8988T (cell line): ENCODE measurements around the gene ZNF526.

Source experiments
- DNase-seq: peaks from one replicate; pipeline ENCODE4 v3.0.0; 2011

Gene ZNF526

GRCh38 chr19:42219812-42220750 lies at the start of gene ZNF526:
Gene ZNF526, plus strand, starts transcription at chr19:42220312. Its CDS starts 4,092 bp downstream, at chr19:42224404.
- DNase-seq = peak; percentile 95

GRCh38 chr19:42170715-42171114 lies 49.4 kb upstream of the ZNF526 start:
- no peak for DNase-seq

- DNase-seq = no peak
These were observed 47.9 kb upstream of the ZNF526 start for GRCh38 chr19:42172261-42172660.

GRCh38 chr19:42173695-42174094 lies 46.4 kb upstream of the ZNF526 start:
- no peak for DNase-seq

GRCh38 chr19:42174188-42174587 lies 45.9 kb upstream of the ZNF526 start:
- DNase-seq = no peak

GRCh38 chr19:42174958-42175734 lies 45.0 kb upstream of the ZNF526 start:
- no peak for DNase-seq

GRCh38 chr19:42175952-42176648 lies 44.0 kb upstream of the ZNF526 start:
- DNase-seq = no peak

GRCh38 chr19:42176649-42176989 lies 43.5 kb upstream of the ZNF526 start:
- no peak for DNase-seq

GRCh38 chr19:42176990-42177685 lies 43.0 kb upstream of the ZNF526 start:
- peak; percentile 62 for DNase-seq

- DNase-seq = no peak
These were observed 42.5 kb upstream of the ZNF526 start for GRCh38 chr19:42177686-42178019.

- no peak for DNase-seq
These were observed 41.1 kb upstream of the ZNF526 start for GRCh38 chr19:42178791-42179674.

GRCh38 chr19:42184401-42184861 lies 35.7 kb upstream of the ZNF526 start:
- DNase-seq = peak; percentile 45

GRCh38 chr19:42185277-42185676 lies 34.8 kb upstream of the ZNF526 start:
- no peak for DNase-seq

GRCh38 chr19:42188665-42189064 lies 31.4 kb upstream of the ZNF526 start:
- no peak for DNase-seq

- no peak for DNase-seq
These were observed 31.0 kb upstream of the ZNF526 start for GRCh38 chr19:42189133-42189532.

- DNase-seq = no peak
These were observed 28.8 kb upstream of the ZNF526 start for GRCh38 chr19:42191330-42191729.

- no peak for DNase-seq
These were observed 28.3 kb upstream of the ZNF526 start for GRCh38 chr19:42191855-42192254.

- no peak for DNase-seq
These were observed 26.8 kb upstream of the ZNF526 start for GRCh38 chr19:42193294-42193693.

GRCh38 chr19:42193706-42194105 lies 26.4 kb upstream of the ZNF526 start:
- no peak for DNase-seq

GRCh38 chr19:42196011-42197001 lies 23.8 kb upstream of the ZNF526 start:
- no peak for DNase-seq
